CD4-positive, alpha-beta T cell treated with Interleukin-6 for 4 hours (primary cell): ENCODE results near the gene SCGB2A2.

ENCODE experiments used
- DNase-seq: peaks from one replicate; pipeline ENCODE4 v3.0.0-alpha.2; 2020; ENCODE audit warnings: mixed read lengths

The SCGB2A2 gene

DNA sequence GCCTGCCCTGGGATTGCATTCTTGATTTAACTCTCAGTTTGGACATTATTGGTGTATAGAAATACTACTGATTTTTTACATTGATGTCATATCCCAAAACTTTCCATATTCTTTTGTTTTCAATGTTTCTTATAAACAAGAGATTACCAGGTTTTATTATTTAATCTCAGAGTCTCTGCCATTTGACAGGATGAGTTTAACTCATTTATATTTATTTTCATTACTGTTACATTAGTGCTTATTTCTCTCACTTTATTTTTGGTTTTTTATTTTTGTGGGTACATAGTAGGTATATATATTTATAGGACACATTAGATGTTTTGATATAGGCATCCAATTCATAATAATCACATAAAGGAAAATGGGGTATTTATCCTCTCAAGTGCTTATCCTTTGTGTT lies 38.0 kb downstream of the SCGB2A2 start:
- no peak for DNase-seq

DNA sequence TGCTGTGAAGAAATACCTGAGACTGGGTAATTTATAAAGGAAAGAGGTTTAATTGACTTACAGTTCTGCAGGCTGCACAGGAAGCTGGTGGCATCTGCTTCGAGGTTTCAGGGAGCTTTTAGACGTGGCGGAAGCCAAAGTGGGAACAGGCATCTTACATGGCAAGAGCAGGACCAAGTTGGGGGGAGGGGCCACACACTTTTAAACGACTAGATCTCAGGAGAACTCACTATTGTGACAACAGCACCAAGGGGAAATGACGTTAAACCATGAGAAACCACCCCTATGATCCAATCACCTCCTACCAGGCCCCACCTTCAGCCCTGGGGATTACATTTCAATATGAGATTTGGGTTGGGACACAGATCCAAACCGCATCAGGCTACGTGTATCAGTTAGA lies 40.0 kb downstream of the SCGB2A2 start:
- no peak for DNase-seq

DNA sequence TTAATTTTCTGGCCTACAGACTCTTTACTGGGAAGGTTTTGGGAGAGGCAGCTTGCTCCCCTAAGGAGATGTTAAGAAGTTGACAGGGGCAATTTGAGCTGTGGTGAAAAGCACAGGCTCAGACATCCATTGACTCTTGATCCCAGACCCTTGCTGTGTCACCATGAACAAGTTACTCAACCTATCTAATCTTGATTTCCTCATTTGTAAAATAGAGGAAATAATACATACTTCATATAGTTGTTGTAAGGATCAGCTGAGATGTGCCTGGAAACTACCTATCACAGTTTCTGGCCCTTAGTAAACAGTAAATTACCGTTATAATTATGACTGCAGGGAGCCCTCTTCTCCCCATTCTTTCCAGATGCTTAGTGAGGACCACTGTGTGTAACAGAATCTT lies 45.5 kb downstream of the SCGB2A2 start:
- DNase-seq, result no peak

DNA sequence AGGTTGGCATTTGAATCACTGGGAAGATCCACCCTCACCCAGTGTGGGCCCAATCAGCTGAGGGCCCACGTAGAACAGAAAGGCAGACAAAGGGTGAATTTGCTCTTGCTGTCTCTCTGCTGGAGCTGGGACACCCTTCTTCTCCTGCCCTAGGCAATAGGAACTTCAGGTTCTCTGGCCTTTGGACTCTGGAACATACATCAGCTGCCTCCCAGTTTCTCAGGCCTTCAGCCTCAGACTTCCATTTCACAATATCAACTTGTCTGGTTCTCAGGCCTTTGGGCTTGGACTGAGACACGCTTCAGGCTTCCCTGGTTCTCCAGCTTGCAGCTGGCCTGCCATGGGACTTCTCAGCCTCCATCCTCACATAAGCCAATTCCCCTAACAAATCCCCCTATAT lies 52.6 kb downstream of the SCGB2A2 start:
- DNase-seq, result no peak
